Measurements from ENCODE around the gene CNTN4. TPM values are rescaled to one million over a fixed set of nuclear protein-coding genes. Genes with fewer than 3 reads are reported as not detected.

CNTN4 gene
- total and polyA plus RNA-seq, 4 donors: 1.2 to 3.8 (median 2.6) TPM

DNA sequence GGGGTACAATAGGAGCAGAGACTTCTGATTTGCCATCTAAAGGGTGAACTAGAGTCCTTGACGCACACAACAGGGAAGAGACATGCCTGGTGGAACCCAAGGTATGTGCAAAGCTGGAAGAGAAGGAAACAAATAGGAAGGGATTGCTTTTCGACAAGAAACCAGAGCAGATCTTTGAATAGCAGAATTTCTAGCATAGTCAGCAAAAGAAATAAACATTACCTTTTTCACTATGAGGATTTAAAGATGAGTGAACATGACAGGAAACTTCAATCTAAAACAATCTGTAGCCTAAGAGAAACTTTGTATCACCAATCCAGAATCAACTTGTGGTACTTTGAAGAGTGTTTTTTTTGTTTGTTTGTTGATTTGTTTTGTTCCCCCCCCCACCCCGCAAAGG, 1006.6 kb downstream of the CNTN4 start:
- no peak overlapping the region for H3K9ac ChIP-seq (ENCODE audit: low read depth in 1 of 2, low read length in 2 of 2)

DNA sequence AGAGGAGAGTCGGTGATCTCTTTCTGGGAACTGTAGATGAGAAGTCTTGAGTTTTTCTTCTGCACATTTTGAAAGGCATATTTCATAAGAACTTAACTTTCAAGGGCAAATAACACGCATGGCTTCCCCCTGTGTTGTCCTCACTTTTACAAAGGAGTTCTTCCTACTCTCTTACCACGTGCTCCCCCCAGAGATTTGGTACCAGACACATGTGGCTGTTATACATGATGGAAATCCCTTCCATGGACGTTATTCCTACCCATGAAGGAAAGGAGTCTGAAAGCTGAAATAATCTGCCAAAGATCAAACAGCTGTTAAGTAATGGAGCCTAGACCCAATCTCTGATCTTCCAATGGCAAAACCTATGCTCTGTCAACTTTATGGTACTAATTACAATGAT, 1007.1 kb downstream of the CNTN4 start:
- Histone ChIP-seq H3K4me3 (ENCODE audit: low read depth in 1 of 3, low read length in 3 of 3) (no peak overlapping the region), H3K27me3 (ENCODE audit: control insufficient read depth in 4 of 4, insufficient read depth in 4 of 4, low read length in 3 of 4) (peaks cover 0 to 4% (median 1%) of the 10 kb centered on the region in 4 donors), H3K4me1 (ENCODE audit: control insufficient read depth in 4 of 4, insufficient read depth in 4 of 4, low read length in 3 of 4) (no peaks in the 10 kb centered on the region), H3K9ac (ENCODE audit: low read depth in 1 of 2, low read length in 2 of 2) (no peak overlapping the region), H3K27ac (ENCODE audit: low read depth in 1 of 2, low read length in 2 of 2) (no peak overlapping the region), H3K36me3 (ENCODE audit: control insufficient read depth in 4 of 4, insufficient read depth in 3 of 4, low read depth in 1 of 4, low read length in 3 of 4) (no peaks in the 10 kb centered on the region), H3K9me3 (ENCODE audit: control insufficient read depth in 4 of 4, low read length in 3 of 4) (no peaks in the 10 kb centered on the region)
- DNase-seq (ENCODE audit: low spot score): no peak
- WGBS: 73% methylated on average over 4 of the region's 4 CpGs
- TF ChIP-seq, protein P1, sequence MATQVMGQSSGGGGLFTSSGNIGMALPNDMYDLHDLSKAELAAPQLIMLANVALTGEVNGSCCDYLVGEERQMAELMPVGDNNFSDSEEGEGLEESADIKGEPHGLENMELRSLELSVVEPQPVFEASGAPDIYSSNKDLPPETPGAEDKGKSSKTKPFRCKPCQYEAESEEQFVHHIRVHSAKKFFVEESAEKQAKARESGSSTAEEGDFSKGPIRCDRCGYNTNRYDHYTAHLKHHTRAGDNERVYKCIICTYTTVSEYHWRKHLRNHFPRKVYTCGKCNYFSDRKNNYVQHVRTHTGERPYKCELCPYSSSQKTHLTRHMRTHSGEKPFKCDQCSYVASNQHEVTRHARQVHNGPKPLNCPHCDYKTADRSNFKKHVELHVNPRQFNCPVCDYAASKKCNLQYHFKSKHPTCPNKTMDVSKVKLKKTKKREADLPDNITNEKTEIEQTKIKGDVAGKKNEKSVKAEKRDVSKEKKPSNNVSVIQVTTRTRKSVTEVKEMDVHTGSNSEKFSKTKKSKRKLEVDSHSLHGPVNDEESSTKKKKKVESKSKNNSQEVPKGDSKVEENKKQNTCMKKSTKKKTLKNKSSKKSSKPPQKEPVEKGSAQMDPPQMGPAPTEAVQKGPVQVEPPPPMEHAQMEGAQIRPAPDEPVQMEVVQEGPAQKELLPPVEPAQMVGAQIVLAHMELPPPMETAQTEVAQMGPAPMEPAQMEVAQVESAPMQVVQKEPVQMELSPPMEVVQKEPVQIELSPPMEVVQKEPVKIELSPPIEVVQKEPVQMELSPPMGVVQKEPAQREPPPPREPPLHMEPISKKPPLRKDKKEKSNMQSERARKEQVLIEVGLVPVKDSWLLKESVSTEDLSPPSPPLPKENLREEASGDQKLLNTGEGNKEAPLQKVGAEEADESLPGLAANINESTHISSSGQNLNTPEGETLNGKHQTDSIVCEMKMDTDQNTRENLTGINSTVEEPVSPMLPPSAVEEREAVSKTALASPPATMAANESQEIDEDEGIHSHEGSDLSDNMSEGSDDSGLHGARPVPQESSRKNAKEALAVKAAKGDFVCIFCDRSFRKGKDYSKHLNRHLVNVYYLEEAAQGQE (IDR thresholded peaks at IDR 0.05): no peak

More for the DNA sequence above, 1006.6 kb downstream of the CNTN4 start:
- no peak for DNase-seq (ENCODE audit: low spot score)
- H3K27me3 ChIP-seq (ENCODE audit: control insufficient read depth in 4 of 4, insufficient read depth in 4 of 4, low read length in 3 of 4): peaks cover 0 to 2% (median 0%) of the 10 kb centered on the region in 4 donors
- H3K4me1 ChIP-seq (ENCODE audit: control insufficient read depth in 4 of 4, insufficient read depth in 4 of 4, low read length in 3 of 4): no peaks in the 10 kb centered on the region
- H3K4me3 ChIP-seq (ENCODE audit: low read depth in 1 of 3, low read length in 3 of 3): no peak overlapping the region
- H3K27ac ChIP-seq (ENCODE audit: low read depth in 1 of 2, low read length in 2 of 2): no peak overlapping the region
- H3K36me3 ChIP-seq (ENCODE audit: control insufficient read depth in 4 of 4, insufficient read depth in 3 of 4, low read depth in 1 of 4, low read length in 3 of 4): no peaks in the 10 kb centered on the region
- 88% methylated on average over 3 of the region's 3 CpGs for WGBS
- TF ChIP-seq GABPA (IDR thresholded peaks at IDR 0.05 in 1 of 2, conservative IDR thresholded peaks at IDR 0.05 in 1 of 2): no peak
- TF ChIP-seq RAD21 (IDR thresholded peaks at IDR 0.05): no peak
- no peak for TF ChIP-seq NR2F2 (IDR thresholded peaks at IDR 0.05)
- TF ChIP-seq, protein P1 (IDR thresholded peaks at IDR 0.05): no peak
- TF ChIP-seq HNF4G (IDR thresholded peaks at IDR 0.05): no peak
- TF ChIP-seq, protein P2, sequence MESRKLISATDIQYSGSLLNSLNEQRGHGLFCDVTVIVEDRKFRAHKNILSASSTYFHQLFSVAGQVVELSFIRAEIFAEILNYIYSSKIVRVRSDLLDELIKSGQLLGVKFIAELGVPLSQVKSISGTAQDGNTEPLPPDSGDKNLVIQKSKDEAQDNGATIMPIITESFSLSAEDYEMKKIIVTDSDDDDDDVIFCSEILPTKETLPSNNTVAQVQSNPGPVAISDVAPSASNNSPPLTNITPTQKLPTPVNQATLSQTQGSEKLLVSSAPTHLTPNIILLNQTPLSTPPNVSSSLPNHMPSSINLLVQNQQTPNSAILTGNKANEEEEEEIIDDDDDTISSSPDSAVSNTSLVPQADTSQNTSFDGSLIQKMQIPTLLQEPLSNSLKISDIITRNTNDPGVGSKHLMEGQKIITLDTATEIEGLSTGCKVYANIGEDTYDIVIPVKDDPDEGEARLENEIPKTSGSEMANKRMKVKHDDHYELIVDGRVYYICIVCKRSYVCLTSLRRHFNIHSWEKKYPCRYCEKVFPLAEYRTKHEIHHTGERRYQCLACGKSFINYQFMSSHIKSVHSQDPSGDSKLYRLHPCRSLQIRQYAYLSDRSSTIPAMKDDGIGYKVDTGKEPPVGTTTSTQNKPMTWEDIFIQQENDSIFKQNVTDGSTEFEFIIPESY (IDR thresholded peaks at IDR 0.05): no peak
- no peak for TF ChIP-seq FOXA2 (IDR thresholded peaks at IDR 0.05)
- TF ChIP-seq, protein P3, sequence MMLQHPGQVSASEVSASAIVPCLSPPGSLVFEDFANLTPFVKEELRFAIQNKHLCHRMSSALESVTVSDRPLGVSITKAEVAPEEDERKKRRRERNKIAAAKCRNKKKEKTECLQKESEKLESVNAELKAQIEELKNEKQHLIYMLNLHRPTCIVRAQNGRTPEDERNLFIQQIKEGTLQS (IDR thresholded peaks at IDR 0.05): no peak
- TF ChIP-seq, protein P4, sequence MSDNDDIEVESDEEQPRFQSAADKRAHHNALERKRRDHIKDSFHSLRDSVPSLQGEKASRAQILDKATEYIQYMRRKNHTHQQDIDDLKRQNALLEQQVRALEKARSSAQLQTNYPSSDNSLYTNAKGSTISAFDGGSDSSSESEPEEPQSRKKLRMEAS (IDR thresholded peaks at IDR 0.05): no peak
- TF ChIP-seq TAF1 (conservative IDR thresholded peaks at IDR 0.05): no peak
- no peak for TF ChIP-seq JUND (IDR thresholded peaks at IDR 0.05)
- TF ChIP-seq, protein P5, sequence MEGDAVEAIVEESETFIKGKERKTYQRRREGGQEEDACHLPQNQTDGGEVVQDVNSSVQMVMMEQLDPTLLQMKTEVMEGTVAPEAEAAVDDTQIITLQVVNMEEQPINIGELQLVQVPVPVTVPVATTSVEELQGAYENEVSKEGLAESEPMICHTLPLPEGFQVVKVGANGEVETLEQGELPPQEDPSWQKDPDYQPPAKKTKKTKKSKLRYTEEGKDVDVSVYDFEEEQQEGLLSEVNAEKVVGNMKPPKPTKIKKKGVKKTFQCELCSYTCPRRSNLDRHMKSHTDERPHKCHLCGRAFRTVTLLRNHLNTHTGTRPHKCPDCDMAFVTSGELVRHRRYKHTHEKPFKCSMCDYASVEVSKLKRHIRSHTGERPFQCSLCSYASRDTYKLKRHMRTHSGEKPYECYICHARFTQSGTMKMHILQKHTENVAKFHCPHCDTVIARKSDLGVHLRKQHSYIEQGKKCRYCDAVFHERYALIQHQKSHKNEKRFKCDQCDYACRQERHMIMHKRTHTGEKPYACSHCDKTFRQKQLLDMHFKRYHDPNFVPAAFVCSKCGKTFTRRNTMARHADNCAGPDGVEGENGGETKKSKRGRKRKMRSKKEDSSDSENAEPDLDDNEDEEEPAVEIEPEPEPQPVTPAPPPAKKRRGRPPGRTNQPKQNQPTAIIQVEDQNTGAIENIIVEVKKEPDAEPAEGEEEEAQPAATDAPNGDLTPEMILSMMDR (IDR thresholded peaks at IDR 0.05; ENCODE audit: low read depth, low read length, missing input control): no peak
- no peak for TF ChIP-seq HNF4A (conservative IDR thresholded peaks at IDR 0.05)
- TF ChIP-seq EGR1 (IDR thresholded peaks at IDR 0.05; ENCODE audit: low read depth in 2 of 2): no peak
- no peak for TF ChIP-seq FOXA1 (IDR thresholded peaks at IDR 0.05)
- no peaks in the 10 kb centered on the region for H3K9me3 ChIP-seq (ENCODE audit: control insufficient read depth in 4 of 4, low read length in 3 of 4)

Measured in liver (tissue), 9 donors.